GM12874 (cell line): Measurements from ENCODE around the gene FARSB.

Experiments
- TF ChIP-seq, protein P1 (sequence below): IDR thresholded peaks from 2 replicates; pipeline ENCODE4 v1.5.1; 2011; ENCODE audit warnings: low read depth, mild to moderate bottlenecking, control low read depth, low read length, moderate library complexity; ENCODE audit not compliant: insufficient read depth

The FARSB gene

DNA sequence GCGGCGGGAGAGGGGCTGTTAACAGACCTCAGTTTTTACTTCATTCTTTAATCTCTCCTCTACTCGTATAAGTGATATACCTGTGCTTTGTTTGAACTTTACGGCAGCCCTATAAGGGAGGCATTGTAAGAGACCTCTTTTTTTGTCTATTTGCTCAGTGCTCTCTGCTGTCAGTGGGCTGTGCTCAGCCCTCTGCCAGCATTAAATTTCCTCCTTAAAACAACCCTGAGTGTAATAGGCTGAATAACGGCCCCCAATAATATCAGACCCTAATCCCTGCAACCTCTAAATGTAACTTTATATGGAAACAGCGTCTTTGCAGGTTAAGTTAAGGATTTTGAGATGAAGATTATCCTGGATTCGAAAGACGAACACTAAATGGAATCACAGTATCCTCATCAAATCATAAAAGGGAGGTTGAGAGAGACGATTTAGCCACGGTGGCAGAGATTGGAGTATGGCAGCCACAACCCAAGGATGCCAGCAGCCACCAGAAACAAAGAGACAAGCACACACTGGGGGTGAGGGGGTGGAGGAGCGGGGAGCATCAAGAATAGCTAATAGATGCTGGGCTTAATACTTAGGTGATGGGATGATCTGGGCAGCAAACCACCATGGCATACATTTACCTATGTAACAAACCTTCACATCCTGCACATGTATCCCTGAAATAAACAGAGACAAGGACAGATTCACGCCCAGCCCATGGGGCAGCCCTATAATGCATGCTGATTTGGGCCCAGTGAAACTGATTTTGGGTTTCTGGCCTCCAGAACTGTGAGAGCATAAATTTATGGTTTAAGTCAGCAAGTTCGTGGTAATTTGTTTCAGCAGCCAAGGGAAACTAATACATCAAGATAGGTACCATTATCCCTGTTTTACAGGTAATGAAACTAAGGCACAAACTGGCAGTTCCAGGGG lies 894 bp upstream of the FARSB start:
- TF ChIP-seq, protein P1, sequence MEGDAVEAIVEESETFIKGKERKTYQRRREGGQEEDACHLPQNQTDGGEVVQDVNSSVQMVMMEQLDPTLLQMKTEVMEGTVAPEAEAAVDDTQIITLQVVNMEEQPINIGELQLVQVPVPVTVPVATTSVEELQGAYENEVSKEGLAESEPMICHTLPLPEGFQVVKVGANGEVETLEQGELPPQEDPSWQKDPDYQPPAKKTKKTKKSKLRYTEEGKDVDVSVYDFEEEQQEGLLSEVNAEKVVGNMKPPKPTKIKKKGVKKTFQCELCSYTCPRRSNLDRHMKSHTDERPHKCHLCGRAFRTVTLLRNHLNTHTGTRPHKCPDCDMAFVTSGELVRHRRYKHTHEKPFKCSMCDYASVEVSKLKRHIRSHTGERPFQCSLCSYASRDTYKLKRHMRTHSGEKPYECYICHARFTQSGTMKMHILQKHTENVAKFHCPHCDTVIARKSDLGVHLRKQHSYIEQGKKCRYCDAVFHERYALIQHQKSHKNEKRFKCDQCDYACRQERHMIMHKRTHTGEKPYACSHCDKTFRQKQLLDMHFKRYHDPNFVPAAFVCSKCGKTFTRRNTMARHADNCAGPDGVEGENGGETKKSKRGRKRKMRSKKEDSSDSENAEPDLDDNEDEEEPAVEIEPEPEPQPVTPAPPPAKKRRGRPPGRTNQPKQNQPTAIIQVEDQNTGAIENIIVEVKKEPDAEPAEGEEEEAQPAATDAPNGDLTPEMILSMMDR, result no peak

DNA sequence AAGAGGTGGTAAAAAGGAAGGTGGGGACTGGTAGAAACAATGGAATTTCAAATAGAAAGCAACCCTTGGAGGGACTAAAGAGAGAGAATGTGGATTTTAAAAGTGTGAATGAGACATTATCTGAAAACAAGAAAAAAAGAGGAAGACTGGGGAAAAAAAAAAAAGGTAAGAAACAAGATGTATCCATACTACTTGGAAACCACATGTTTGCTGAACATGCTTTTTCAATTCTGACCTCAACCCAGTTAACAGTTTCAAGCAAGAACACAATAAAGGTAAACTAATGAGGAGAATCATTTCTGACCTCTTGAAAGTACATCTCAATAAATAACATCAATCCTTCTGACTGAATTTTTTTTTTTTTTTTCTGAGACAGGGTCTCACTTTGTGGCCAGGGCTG lies 2.6 kb downstream of the FARSB start:
- TF ChIP-seq, protein P1, result no peak

DNA sequence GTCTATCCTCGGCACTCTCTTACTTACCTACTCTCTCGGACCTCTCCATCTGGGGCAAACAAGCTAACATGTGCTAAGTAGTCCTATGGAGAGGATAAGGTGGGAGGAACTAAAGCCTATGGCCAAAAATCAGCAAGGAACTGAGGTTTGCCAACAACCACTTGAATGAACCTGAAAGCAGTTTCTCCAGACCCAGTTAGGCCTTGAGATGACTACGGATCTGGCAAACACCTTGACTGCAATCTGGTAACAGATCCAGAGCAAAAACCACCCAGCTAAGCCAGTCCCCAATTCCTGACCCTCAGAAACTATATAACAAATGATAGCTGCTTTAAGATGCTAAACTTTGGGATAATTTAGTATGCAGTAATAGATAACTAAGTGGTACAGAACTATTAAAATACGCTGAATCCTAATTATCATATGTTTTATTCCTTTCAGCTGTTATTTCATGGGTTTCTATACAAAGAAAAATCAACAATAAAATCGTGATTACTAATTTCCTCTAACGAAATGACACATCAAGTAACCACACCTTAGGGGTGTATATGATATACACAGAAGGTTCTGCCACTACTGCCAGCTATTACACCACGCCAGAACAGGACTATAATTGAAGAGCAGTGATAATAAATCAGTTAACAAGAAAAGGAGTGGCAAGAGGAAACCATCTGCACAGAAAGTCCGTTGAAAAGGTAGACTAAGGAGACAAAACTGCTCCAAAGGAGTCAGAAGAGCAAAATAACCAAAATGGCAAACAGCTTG lies 3.2 kb downstream of the FARSB start:
- TF ChIP-seq, protein P1, result no peak

DNA sequence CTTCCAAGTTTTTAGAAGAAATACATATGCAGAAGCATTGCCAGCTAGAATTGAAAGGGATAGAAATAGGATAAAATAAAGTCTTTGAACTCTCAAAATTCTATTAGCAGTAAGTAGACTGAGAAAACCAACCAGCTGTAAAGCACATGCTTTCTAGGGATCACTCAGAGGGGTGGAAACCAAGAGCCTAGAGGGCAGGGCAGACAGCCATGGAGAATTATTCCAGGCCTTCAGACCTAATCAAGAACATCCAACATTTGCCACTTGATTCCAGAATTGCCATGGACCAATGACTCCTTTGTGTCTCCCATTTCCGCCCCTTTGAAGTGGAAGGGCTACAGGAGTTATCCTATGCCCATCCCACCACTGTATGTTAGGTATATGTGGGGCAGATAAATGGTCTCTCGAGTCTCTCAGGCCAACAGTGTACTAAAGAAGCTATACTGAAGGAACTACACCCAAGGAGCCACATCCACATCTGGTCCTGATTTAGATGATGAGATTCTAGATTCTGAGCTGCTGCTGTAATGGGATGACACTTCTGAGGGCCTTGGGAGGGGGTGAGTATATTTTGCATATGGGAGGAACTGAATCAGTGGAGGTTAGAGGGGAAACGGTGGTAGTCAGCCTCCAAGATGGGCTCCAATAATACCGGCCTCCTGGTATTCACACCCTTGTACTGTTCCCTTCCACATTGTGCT lies 4.0 kb downstream of the FARSB start:
- TF ChIP-seq, protein P1, result no peak

DNA sequence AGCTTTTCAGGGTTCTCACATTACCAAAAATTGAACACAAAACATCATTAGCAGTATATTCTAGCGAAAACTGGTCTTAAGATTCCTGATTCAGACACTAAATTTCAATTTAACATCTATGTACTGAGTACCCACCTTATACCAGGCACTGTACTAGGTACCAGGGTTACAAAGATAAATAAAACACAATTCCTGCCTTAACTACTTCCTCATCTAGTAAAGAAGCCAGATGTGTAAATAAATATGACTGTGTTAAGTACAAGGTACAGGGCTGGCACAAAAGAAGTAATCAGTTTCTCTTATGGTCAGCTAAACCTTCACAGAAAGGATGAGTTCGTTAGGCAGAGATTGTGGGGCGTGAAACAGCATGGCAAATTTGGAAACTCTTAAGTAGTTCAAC lies 6.1 kb downstream of the FARSB start:
- TF ChIP-seq, protein P1, result no peak

DNA sequence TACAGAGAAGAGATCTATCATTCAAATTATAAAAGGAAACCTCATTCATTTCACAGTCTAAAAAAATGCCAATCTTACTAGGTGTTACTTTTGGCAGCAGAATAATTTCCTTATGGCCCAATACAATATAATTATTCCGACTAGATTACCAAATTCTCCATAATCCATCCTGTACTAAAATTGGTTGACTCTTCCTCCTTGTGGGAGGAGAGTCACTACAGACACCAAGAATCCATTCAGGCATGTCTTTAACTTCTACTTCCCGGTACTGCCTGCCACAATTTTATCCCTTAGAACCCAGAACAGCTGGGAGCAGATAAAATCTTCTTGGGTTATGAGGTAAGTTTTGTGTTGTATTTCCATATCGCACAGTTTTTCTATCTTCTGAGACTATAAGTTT lies 9.9 kb downstream of the FARSB start:
- TF ChIP-seq, protein P1, result no peak

DNA sequence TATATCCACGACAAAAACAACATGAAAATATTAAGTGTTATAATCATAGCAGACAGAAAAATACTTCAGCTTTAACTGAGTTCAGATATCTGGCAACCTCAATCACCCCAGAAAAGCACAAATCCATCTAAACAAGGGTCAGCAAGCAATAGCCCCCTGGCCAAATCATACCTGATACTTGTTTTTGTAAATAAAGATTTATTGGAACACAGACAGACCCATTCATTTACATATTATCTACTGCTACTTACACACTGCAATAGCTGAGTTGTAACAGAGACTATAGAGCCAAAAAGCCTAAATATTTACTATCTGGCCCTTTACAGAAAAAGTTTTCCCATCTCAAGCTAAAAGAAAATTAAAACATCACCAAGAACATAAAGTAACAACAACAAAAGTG lies 12.8 kb downstream of the FARSB start:
- TF ChIP-seq, protein P1, result no peak
